ENCODE results near the gene PALD1. TPM values are rescaled to one million over a fixed set of nuclear protein-coding genes. Genes with fewer than 3 reads are reported as not detected.

The PALD1 gene
- total and polyA plus RNA-seq, 2 of the 13 experiments (the other 11 are each of a cell fraction or from before 2014, with no cell fraction given), result 0.07 to 0.09 TPM

GRCh38 chr10:70566515-70567290 is 88.1 kb downstream of the PALD1 start:
- in situ Hi-C loops (cut with HindIII; ENCODE audit: extremely low pct_ligation_motif_present, low pct_unique_long_range_greater_than_20kb), result no loop called here
- H2AFZ ChIP-seq (ENCODE audit: low read length), result no peak overlapping the region
- no peak overlapping the region for H3K4me2 ChIP-seq (ENCODE audit: low read depth, low read length)
- no peaks in the 10 kb centered on the region for H3K79me2 ChIP-seq (ENCODE audit: insufficient read depth, low read length)
- H3K27me3 ChIP-seq (ENCODE audit: control insufficient read depth in 1 of 2, insufficient read depth in 2 of 2, low read length in 2 of 2), result peaks cover 0 to 6% of the 10 kb centered on the region in 2 experiments; a peak in 3 of 5 replicates
- no TSS peak for BruUV-seq (replicated peaks)
- H3K4me1 ChIP-seq (ENCODE audit: insufficient read depth, low read length), result no peaks in the 10 kb centered on the region
- CTCF ChIA-PET (ENCODE audit: low intra/inter-chr PET ratio, low total read pairs), result no interaction called here
- no peak for FAIRE-seq
- no peak overlapping the region for H3K4me3 ChIP-seq (replicated peaks in 1 of 3; ENCODE audit: insufficient read depth in 1 of 3, low read depth in 2 of 3, low read length in 3 of 3)
- H3K27ac ChIP-seq (ENCODE audit: extremely low read length, insufficient read depth, low read length), result no peak overlapping the region
- H4K20me1 ChIP-seq (ENCODE audit: insufficient read depth, low read length), result no peaks in the 10 kb centered on the region
- H3K9ac ChIP-seq (ENCODE audit: insufficient read depth, low read depth, low read length), result no peak overlapping the region
- intact Hi-C loops (cut with micrococcal nuclease; ENCODE audit: unreplicated experiment), result no loop called here
- no peak for DNase-seq (ENCODE audit: low spot score)
- no peak for ATAC-seq
- POLR2A ChIA-PET, result no interaction called here
- H3K9me3 ChIP-seq (ENCODE audit: low read length), result no peaks in the 10 kb centered on the region
- no peaks in the 10 kb centered on the region for H3K36me3 ChIP-seq (replicated peaks in 1 of 2; ENCODE audit: control insufficient read depth in 1 of 2, insufficient read depth in 2 of 2, low read length in 2 of 2)
- TF ChIP-seq ZBTB34 (CRISPR knock-in tag; IDR thresholded peaks at IDR 0.05) (no peak), ZNF263 (CRISPR knock-in tag; IDR thresholded peaks at IDR 0.05) (0 out of 2 replicates have a peak, but pooled peaks have one; percentile 37), HBP1 (CRISPR knock-in tag; IDR thresholded peaks at IDR 0.05; ENCODE audit: low read depth) (no peak), ZNF343 (CRISPR knock-in tag; IDR thresholded peaks at IDR 0.05) (no peak), SP140L (CRISPR knock-in tag; IDR thresholded peaks at IDR 0.05; ENCODE audit: borderline replicate concordance) (no peak), MYPOP (CRISPR knock-in tag; IDR thresholded peaks at IDR 0.05) (no peak), LCORL (IDR thresholded peaks at IDR 0.05) (no peak), LCORL (CRISPR knock-in tag; IDR thresholded peaks at IDR 0.05) (no peak)
- 23% methylated on average over 6 of the region's 18 CpGs for WGBS (ENCODE audit: low lambda C conversion rate)

Data from HepG2 (cell line).